Measurements from ENCODE around the gene PRSS53.
A peak's percentile ranks its signal among the peaks of the same experiment; 100 is the strongest.

PRSS53 gene

DNA sequence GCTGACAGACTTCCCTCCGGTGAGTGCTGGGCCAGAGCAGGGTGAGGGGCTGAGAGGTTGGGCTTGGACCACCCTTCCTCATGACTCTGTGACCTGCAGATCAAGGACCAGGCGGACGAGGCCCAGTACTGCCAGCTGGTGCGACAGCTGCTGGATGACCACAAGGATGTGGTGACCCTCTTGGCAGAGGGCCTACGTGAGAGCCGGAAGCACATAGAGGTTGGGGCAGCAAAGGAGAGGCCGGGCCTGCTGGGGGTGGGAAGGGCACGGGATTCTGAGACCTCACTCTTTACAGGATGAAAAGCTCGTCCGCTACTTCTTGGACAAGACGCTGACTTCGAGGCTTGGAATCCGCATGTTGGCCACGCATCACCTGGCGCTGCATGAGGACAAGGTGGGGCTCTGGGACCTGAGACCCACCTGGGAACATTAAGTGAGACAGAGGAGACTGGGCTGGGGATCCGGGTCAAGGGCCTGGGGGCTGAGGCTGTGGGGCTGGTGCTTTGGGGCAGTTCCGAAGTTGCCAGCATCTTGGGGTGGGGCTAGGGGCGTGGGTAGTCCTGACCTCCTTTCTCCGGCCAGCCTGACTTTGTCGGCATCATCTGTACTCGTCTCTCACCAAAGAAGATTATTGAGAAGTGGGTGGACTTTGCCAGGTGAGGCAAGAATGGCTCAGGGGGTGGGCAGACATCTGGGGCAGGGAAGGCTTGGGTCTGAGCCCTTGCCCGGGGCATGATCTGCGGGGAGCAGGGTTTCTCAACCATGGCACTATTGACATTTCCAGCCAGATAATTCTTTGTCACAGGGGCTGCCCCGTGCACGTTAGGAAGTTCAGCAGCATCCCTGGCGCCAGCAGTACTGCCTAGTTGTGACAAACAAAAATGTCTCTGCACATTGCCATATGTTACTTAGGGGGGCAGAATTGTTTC lies 21.6 kb upstream of the PRSS53 start:
- no peak overlapping the region for H3K4me3 ChIP-seq (ENCODE audit: low read depth, low read length)
- DNase-seq (ENCODE audit: low read depth): no peak
- TF ChIP-seq, protein P1, sequence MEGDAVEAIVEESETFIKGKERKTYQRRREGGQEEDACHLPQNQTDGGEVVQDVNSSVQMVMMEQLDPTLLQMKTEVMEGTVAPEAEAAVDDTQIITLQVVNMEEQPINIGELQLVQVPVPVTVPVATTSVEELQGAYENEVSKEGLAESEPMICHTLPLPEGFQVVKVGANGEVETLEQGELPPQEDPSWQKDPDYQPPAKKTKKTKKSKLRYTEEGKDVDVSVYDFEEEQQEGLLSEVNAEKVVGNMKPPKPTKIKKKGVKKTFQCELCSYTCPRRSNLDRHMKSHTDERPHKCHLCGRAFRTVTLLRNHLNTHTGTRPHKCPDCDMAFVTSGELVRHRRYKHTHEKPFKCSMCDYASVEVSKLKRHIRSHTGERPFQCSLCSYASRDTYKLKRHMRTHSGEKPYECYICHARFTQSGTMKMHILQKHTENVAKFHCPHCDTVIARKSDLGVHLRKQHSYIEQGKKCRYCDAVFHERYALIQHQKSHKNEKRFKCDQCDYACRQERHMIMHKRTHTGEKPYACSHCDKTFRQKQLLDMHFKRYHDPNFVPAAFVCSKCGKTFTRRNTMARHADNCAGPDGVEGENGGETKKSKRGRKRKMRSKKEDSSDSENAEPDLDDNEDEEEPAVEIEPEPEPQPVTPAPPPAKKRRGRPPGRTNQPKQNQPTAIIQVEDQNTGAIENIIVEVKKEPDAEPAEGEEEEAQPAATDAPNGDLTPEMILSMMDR (IDR thresholded peaks at IDR 0.05; ENCODE audit: control insufficient read depth, extremely low read depth, insufficient read depth): no peak

DNA sequence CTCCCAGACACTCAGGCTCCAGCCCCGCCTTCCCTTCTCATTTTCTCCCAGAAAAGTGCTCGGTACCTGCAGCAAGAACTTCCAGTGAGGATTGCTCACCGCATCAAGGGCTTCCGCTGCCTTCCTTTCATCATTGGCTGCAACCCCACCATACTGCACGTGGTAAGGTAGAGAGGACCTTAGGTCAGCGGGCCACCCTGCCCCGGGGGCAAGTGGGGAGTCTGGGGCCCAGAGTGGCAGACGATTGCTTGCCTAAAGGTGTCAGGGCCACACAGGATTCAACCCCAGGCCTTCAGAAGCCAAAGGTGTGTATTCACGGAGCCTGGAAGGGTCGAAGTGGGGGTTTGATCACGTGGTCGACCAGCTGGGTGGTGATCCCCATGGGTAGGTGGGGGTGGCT lies 20.9 kb upstream of the PRSS53 start:
- no peak for DNase-seq (ENCODE audit: low read depth)
- TF ChIP-seq, protein P1 (IDR thresholded peaks at IDR 0.05; ENCODE audit: control insufficient read depth, extremely low read depth, insufficient read depth): no peak

DNA sequence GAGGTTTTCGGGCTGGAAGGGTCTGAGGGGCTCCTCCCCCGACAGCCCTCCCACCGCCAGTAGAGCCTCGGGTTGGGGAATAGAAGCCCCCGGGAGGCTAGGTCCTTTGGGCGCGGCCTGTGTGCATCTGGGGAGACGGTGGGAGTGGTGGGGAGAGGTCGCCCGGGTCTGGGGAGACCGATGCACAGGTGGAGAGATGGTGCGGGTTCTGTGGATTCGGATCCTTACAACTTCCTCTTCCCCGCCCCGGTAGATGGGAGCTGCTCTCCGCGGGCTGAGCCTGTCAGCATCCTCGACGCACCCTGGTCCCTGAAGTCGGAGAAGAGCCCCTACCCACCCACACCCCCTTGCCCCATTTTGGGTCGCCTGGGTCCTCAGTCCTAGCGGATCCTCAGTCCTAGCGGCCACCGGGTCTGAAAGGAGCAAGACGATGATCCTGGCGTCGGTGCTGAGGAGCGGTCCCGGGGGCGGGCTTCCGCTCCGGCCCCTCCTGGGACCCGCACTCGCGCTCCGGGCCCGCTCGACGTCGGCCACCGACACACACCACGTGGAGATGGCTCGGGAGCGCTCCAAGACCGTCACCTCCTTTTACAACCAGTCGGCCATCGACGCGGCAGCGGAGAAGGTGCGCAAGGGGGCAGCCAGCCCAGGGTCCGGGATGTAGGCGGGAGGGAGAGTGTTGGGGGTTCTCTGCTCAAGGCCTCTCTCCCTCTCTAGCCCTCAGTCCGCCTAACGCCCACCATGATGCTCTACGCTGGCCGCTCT lies 20.2 kb upstream of the PRSS53 start:
- peak overlapping the region; percentile 95 for H3K4me3 ChIP-seq (ENCODE audit: low read depth, low read length)
- DNase-seq (ENCODE audit: low read depth): no peak
- TF ChIP-seq, protein P1 (IDR thresholded peaks at IDR 0.05; ENCODE audit: control insufficient read depth, extremely low read depth, insufficient read depth): no peak

More for the DNA sequence above, 20.9 kb upstream of the PRSS53 start:
- no peak overlapping the region for H3K4me3 ChIP-seq (ENCODE audit: low read depth, low read length)

DNA sequence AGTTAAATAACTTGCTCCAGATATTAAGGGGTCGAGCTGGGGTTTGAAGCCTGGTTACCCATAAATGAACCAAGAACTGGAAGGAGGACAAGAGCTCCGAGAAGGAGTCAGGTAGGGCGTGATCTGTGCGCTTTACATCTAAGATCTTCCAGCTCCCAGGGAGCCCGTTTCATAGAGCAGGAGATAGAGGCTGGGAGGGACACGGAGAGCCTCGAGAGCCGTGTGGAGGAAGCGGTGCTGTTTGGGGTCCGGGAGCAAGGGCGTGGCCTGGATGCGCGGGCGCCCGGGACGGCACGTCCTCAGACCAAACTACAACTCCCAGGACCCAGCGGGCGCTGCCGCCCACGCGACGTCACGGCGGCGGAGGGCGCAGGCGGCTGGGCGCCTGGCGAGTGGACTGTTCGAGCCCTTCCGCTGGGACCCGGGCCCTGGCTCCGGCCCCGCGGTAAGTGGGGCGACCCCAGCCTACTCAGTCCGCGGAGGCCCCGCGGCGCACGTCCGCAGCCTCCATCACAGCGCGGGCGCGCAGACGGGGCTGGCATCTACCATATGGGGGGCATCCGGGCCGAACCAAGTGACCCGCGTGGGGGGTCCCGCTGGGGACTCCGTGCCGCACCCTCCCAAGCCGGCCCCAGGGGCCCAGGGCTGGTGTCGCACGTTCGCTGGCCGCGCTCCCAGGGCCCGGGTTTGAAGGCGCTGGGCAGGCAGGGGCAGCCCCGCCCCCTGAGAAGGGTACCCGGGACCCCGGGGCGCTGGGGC lies 19.5 kb upstream of the PRSS53 start, which contains the start of gene BCKDK:
Gene BCKDK, plus strand, starts transcription at position 352 of the 759 bp plus-strand sequence. CDS start 838 bp downstream, outside the sequence.
- TF ChIP-seq, protein P1 (IDR thresholded peaks at IDR 0.05; ENCODE audit: control insufficient read depth, extremely low read depth, insufficient read depth): no peak
- peak within 1 kb of the TSS; percentile 95 for H3K4me3 ChIP-seq (ENCODE audit: low read depth, low read length)
- DNase-seq (ENCODE audit: low read depth): no peak

DNA sequence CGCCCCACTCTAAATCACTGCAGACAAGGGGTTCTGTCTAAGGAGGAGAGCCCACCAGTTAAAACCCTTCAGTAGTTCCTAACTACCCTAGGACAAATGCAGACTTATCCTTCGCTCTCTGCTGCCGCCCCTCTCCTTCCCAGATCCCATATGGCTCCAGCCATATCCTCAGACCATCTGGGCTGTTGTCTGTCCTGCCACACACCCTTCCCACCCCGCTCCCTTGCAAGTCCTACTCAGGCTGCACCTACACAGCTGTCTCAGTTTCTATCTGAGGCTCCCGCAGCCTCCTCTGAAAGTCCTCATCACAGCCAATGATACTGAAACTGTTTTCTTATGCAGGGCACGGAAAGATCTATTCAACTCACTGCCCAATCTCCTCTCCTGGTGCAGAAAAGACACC lies 18.7 kb upstream of the PRSS53 start:
- H3K4me3 ChIP-seq (ENCODE audit: low read depth, low read length): no peak overlapping the region; the same call in 1 of the 2 replicates
- DNase-seq (ENCODE audit: low read depth): no peak

More for the DNA sequence above, 18.7 kb upstream of the PRSS53 start:
- TF ChIP-seq, protein P1 (IDR thresholded peaks at IDR 0.05; ENCODE audit: control insufficient read depth, extremely low read depth, insufficient read depth): no peak
